ENCODE results near the gene THOC6. TPM values are rescaled to one million over a fixed set of nuclear protein-coding genes. Genes with fewer than 3 reads are reported as not detected.

Gene THOC6
- total RNA-seq, 2 donors from 2014 or later = 19.0 to 24.7 TPM

DNA sequence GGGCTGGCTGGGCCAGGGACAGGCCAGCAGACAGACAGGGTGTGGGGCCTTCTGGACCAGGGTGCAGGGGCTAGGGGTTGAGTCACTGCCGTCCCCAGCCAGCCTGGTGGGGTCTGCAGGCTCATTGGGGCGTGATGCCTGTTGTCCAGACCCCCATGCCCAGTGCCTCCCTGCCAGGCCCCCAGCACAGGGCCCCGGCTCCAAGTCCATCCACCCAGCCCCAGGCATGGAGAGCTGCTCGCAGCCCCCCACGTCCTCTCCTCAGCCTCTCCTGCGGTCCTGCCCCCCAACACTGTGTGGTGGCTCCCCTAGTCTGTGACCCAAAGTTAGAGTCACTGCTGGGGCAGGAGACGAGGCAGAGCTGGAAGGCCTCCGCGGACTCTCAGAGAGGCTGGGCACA, 36.5 kb upstream of the THOC6 start:
- DNase-seq (ENCODE audit: low spot score) = no peak
- H3K9me3 ChIP-seq = no peaks in the 10 kb centered on the region
- H3K4me3 ChIP-seq = no peak overlapping the region
- TF ChIP-seq, protein P1, sequence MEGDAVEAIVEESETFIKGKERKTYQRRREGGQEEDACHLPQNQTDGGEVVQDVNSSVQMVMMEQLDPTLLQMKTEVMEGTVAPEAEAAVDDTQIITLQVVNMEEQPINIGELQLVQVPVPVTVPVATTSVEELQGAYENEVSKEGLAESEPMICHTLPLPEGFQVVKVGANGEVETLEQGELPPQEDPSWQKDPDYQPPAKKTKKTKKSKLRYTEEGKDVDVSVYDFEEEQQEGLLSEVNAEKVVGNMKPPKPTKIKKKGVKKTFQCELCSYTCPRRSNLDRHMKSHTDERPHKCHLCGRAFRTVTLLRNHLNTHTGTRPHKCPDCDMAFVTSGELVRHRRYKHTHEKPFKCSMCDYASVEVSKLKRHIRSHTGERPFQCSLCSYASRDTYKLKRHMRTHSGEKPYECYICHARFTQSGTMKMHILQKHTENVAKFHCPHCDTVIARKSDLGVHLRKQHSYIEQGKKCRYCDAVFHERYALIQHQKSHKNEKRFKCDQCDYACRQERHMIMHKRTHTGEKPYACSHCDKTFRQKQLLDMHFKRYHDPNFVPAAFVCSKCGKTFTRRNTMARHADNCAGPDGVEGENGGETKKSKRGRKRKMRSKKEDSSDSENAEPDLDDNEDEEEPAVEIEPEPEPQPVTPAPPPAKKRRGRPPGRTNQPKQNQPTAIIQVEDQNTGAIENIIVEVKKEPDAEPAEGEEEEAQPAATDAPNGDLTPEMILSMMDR (IDR thresholded peaks at IDR 0.05) = no peak
- no peak overlapping the region for H3K27ac ChIP-seq
- peaks cover 0 to 13% of the 10 kb centered on the region in 2 donors for H3K4me1 ChIP-seq (ENCODE audit: control insufficient read depth in 1 of 2, low read depth in 2 of 2)
- H3K27me3 ChIP-seq (replicated peaks; ENCODE audit: insufficient read depth) = no peaks in the 10 kb centered on the region
- no peak for ATAC-seq (ENCODE audit: insufficient number of reproducible peaks, low FRiP score, low read depth)
- no peaks in the 10 kb centered on the region for H3K36me3 ChIP-seq

DNA sequence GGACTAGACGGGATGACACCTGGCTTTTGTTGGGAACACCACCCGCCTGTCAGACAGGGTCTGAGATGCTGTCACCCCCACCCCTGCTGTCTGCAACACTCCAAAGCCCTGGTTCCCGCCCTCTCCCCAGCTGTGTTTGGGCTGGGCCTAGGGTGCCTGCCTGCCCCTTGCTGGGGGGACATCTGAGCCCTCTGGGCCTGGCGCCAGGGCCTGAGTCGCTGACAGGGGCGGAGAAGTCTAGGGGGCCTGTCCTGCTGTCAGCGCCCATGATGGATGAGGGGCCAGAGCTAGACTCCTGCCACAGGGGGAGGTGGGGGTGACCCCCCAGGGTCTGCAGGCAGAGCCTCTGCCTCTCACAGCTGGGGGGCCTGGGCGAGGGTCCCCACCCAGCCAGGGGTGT, 36.0 kb upstream of the THOC6 start:
- Histone ChIP-seq H3K9me3 (no peaks in the 10 kb centered on the region), H3K4me1 (ENCODE audit: control insufficient read depth in 1 of 2, low read depth in 2 of 2) (peaks cover 0 to 13% of the 10 kb centered on the region in 2 donors), H3K27ac (no peak overlapping the region)

DNA sequence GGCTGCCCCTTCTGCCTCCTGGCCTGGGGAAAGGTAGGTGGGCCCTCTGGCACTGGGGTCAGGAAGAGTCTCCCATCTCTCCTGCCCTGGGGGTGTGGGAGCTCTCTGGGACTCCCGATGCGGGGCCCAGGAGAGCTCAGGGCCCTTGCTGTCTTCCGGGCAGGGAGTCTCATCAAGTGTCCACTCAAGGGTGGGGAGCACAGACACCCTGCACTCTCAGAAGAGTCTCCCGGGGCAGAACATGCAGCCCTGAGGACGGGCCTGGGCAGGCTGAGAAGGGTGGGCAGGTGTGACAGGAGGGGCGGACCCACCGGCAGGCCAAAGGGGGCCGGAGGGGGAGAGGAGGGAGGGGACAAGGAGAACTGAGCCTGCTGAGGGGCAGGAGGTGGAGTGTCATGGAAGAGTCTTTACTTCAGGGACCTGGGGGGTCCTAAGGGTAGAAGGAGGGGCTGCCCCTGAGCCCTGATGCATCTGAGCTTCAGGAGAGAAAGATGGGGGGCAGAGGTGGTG, 35.2 kb upstream of the THOC6 start:
- peaks cover 0 to 12% of the 10 kb centered on the region in 2 donors for H3K4me1 ChIP-seq (ENCODE audit: control insufficient read depth in 1 of 2, low read depth in 2 of 2)
- TF ChIP-seq, protein P1 (IDR thresholded peaks at IDR 0.05) = no peak
- no peak overlapping the region for H3K27ac ChIP-seq
- ATAC-seq (ENCODE audit: insufficient number of reproducible peaks, low FRiP score, low read depth) (no peak), DNase-seq (ENCODE audit: low spot score) (no peak)
- H3K27me3 ChIP-seq (replicated peaks; ENCODE audit: insufficient read depth) = no peaks in the 10 kb centered on the region
- no peaks in the 10 kb centered on the region for H3K36me3 ChIP-seq
- H3K4me3 ChIP-seq = no peak overlapping the region
- H3K9me3 ChIP-seq = no peaks in the 10 kb centered on the region

More for the DNA sequence above, 36.0 kb upstream of the THOC6 start:
- no peak overlapping the region for H3K4me3 ChIP-seq
- no peaks in the 10 kb centered on the region for H3K27me3 ChIP-seq (replicated peaks; ENCODE audit: insufficient read depth)
- DNase-seq (ENCODE audit: low spot score) (no peak), ATAC-seq (ENCODE audit: insufficient number of reproducible peaks, low FRiP score, low read depth) (no peak)
- TF ChIP-seq, protein P1 (IDR thresholded peaks at IDR 0.05) = no peak
- no peaks in the 10 kb centered on the region for H3K36me3 ChIP-seq

DNA sequence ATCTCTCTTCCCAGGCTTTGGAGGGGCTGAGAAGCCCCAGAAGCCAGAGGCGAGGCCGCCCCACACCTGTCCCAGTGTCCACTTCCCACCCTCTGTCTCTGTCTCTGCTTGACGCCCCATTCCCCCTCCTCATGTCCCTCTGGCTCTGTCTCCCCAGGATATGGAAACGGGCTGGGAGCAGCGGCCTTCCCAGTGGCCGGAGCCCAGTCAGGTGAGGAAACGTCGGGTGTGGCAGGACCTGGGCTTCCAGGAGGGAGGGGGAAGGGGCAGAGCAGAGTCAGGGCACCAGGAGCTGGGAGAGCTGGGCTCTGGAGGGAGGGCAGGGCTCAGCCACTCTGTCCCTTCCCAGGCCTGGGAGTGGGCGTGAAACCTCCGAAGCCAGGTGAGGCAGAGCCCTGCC, 32.9 kb upstream of the THOC6 start:
- Histone ChIP-seq H3K4me1 (ENCODE audit: control insufficient read depth in 1 of 2, low read depth in 2 of 2) (peaks cover 0 to 2% of the 10 kb centered on the region in 2 donors), H3K9me3 (no peaks in the 10 kb centered on the region), H3K27ac (no peak overlapping the region), H3K27me3 (replicated peaks; ENCODE audit: insufficient read depth) (no peaks in the 10 kb centered on the region), H3K36me3 (no peaks in the 10 kb centered on the region), H3K4me3 (no peak overlapping the region)
- TF ChIP-seq, protein P1 (IDR thresholded peaks at IDR 0.05) = no peak
- no peak for DNase-seq (ENCODE audit: low spot score)
- no peak for ATAC-seq (ENCODE audit: insufficient number of reproducible peaks, low FRiP score, low read depth)

DNA sequence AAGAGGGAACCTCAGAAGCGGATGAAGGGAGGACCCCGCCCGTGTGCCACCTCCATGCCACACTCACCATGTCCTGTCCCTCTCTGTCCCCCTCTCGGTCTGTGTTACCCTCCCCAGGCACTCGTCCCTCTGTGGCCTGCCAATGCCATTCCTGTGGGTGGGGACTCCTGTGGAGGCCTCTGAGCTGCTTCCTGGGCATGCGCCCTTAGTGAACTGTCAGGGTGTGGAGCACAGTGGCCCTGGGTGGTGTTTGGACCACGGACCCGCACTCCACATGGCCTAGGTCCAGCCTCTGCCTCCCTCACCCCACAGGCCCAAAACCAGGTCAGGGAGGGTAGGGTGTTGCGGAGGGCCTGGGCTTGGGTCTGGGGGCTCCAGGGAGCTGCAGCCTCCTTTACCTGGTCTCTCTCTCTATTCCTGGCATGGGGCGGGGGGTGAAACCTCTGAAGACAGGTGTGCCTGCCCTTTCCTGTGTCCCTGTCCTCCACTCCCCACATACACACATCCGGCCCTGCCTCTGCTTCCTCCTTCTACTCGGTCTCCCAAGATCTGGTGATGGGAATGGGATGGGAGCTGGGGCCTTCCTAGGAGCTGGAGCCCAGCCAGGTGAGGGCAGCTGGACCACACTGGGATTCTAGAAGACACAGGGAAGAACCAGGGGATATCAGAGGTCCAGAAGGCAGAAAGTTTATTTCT, 32.1 kb upstream of the THOC6 start:
- H3K27ac ChIP-seq = no peak overlapping the region
- no peaks in the 10 kb centered on the region for H3K36me3 ChIP-seq
- H3K27me3 ChIP-seq (replicated peaks; ENCODE audit: insufficient read depth) = no peaks in the 10 kb centered on the region
- H3K4me1 ChIP-seq (ENCODE audit: control insufficient read depth in 1 of 2, low read depth in 2 of 2) = no peaks in the 10 kb centered on the region
- TF ChIP-seq, protein P1 (IDR thresholded peaks at IDR 0.05) = no peak
- no peaks in the 10 kb centered on the region for H3K9me3 ChIP-seq
- H3K4me3 ChIP-seq = no peak overlapping the region
- no peak for ATAC-seq (ENCODE audit: insufficient number of reproducible peaks, low FRiP score, low read depth)
- DNase-seq (ENCODE audit: low spot score) = no peak

Measured in thoracic aorta (tissue), 2 donors.